H1 (cell line): Measurements from ENCODE around the gene APMAP. TPM values are rescaled to one million over a fixed set of nuclear protein-coding genes. Genes with fewer than 3 reads are reported as not detected.

Source experiments
- CTCF ChIA-PET: fragments of 300-600 bp; sonication (Branson Sonifier 250); formaldehyde crosslinking; loops from one replicate; lab custom pipeline; 2021; ENCODE audit not compliant: partially characterized antibody; lab: Charles Lee
- POLR2A ChIA-PET: fragments of 300-600 bp; sonication (Branson Sonifier 250); formaldehyde crosslinking; loops from one replicate; lab custom pipeline; 2021; ENCODE audit warnings: inconsistent platforms; ENCODE audit not compliant: partially characterized antibody; lab: Charles Lee
- DNase-seq, 2 experiments: peaks; one replicate each; pipeline versions ENCODE4 v3.0.0 to v3.0.0-alpha.2; 2010 to 2022; ENCODE audit warnings: low spot score in 2 of 2, low read depth in 1 of 2, mixed read lengths in 1 of 2
- FAIRE-seq: peaks from 2 replicates; lab custom pipeline; 2011; peaks lifted over from hg19 to GRCh38; lab: Jason Lieb, UNC
- H2AFZ ChIP-seq: 2 replicates; pipeline ENCODE4 v1.8.1; 2012; ENCODE audit warnings: low read length, inconsistent platforms
- H2AK5ac ChIP-seq: 2 replicates; pipeline ENCODE4 v1.6.1; 2013; ENCODE audit warnings: low read depth, low read length
- H2BK120ac ChIP-seq: replicated peaks from 2 replicates; pipeline ENCODE3; 2013; ENCODE audit warnings: low read depth, low read length, inconsistent platforms
- H2BK12ac ChIP-seq: 2 replicates; pipeline ENCODE4 v1.6.1; 2013; ENCODE audit warnings: low read depth, low read length
- H2BK15ac ChIP-seq: 2 replicates; pipeline ENCODE4 v1.6.1; 2013; ENCODE audit warnings: low read length
- H2BK20ac ChIP-seq: 2 replicates; pipeline ENCODE4 v1.6.1; 2013; ENCODE audit warnings: low read length
- H2BK5ac ChIP-seq: 2 replicates; pipeline ENCODE4 v1.6.1; 2013; ENCODE audit warnings: low read depth, low read length
- H3K14ac ChIP-seq: 2 replicates; pipeline ENCODE4 v1.6.1; 2013; ENCODE audit warnings: inconsistent platforms; ENCODE audit not compliant: insufficient read length
- H3K18ac ChIP-seq: 2 replicates; pipeline ENCODE4 v1.6.1; 2013; ENCODE audit warnings: low read length; ENCODE audit errors: extremely low read depth
- H3K23ac ChIP-seq: 2 replicates; pipeline ENCODE4 v1.6.1; 2013; ENCODE audit warnings: inconsistent platforms; ENCODE audit not compliant: insufficient read length
- H3K23me2 ChIP-seq: 2 replicates; pipeline ENCODE4 v1.6.1; 2013; ENCODE audit warnings: low read depth, low read length
- H3K27ac ChIP-seq: 2 replicates; pipeline ENCODE4 v1.6.1; 2011; ENCODE audit warnings: low read depth, low read length, inconsistent platforms
- H3K27me3 ChIP-seq, 4 experiments: replicated peaks in 1 of 4; 1 replicate in 1 of 4; 2 replicates in 3 of 4; pipeline versions ENCODE4 v1.6.1 to v1.8.1; 2011 to 2013; ENCODE audit warnings: low read length in 3 of 4, mild to moderate bottlenecking in 3 of 4, inconsistent platforms in 2 of 4, mixed read lengths in 2 of 4, moderate library complexity in 1 of 4; ENCODE audit not compliant: control insufficient read depth in 3 of 4, insufficient read depth in 3 of 4; ENCODE audit errors: extremely low read depth in 1 of 4
- H3K36me3 ChIP-seq, 4 experiments: 2 replicates each; pipeline versions ENCODE4 v1.6.1 to v1.8.1; 2011 to 2013; ENCODE audit warnings: mild to moderate bottlenecking in 4 of 4, low read length in 3 of 4, moderate library complexity in 2 of 4, control low read depth in 1 of 4, inconsistent platforms in 1 of 4; ENCODE audit not compliant: insufficient read depth in 4 of 4, control insufficient read depth in 2 of 4
- H3K4ac ChIP-seq: replicated peaks from 2 replicates; pipeline ENCODE3; 2013; ENCODE audit warnings: low read length, low read depth, mixed read lengths, inconsistent platforms; ENCODE audit not compliant: insufficient read length
- H3K4me1 ChIP-seq, 4 experiments: replicated peaks in 1 of 4; 1 replicate in 1 of 4; 2 replicates in 3 of 4; pipeline versions ENCODE4 v1.6.1 to v1.8.1; 2011 to 2013; ENCODE audit warnings: low read length in 3 of 4, inconsistent platforms in 2 of 4, mixed read lengths in 1 of 4; ENCODE audit not compliant: insufficient read depth in 4 of 4, control insufficient read depth in 3 of 4
- H3K4me2 ChIP-seq, 2 experiments: 2 replicates each; pipeline versions ENCODE4 v1.6.1 to v1.8.1; 2011 to 2013; ENCODE audit warnings: low read depth in 2 of 2, low read length in 2 of 2, control low read depth in 1 of 2, inconsistent platforms in 1 of 2, mild to moderate bottlenecking in 1 of 2; ENCODE audit not compliant: insufficient read depth in 1 of 2
- H3K4me3 ChIP-seq, 4 experiments: fragments of 200-600, 300-600 bp in 1 of 4; sonication (generic), shearing (Covaris generic), sonication (Bioruptor Twin) in 1 of 4; 2 replicates each; pipeline versions ENCODE4 v1.5.1 to v1.8.1; 2011 to 2016; ENCODE audit warnings: low read length in 4 of 4, low read depth in 3 of 4, control low read depth in 2 of 4, inconsistent platforms in 2 of 4, mild to moderate bottlenecking in 2 of 4, mixed read lengths in 1 of 4, moderate library complexity in 1 of 4; ENCODE audit not compliant: insufficient read depth in 2 of 4; ENCODE audit errors: extremely low read depth in 1 of 4
- H3K56ac ChIP-seq: replicated peaks from 2 replicates; pipeline ENCODE3; 2013; ENCODE audit warnings: low read depth, mild to moderate bottlenecking, mixed read lengths, low read length, inconsistent platforms; ENCODE audit not compliant: insufficient read length
- H3K79me1 ChIP-seq: 2 replicates; pipeline ENCODE4 v1.6.1; 2013; ENCODE audit warnings: low read depth, low read length, control low read depth
- H3K79me2 ChIP-seq, 2 experiments: 2 replicates each; pipeline versions ENCODE4 v1.6.1 to v1.8.1; 2012 to 2013; ENCODE audit warnings: low read length in 2 of 2, mild to moderate bottlenecking in 2 of 2, inconsistent platforms in 1 of 2; ENCODE audit not compliant: insufficient read depth in 2 of 2, control insufficient read depth in 1 of 2
- H3K9ac ChIP-seq, 4 experiments: replicated peaks in 1 of 4; 1 replicate in 1 of 4; 2 replicates in 3 of 4; pipeline versions ENCODE4 v1.6.1 to v1.8.1; 2011 to 2013; ENCODE audit warnings: low read depth in 3 of 4, low read length in 3 of 4, control low read depth in 2 of 4, mild to moderate bottlenecking in 2 of 4, moderate library complexity in 2 of 4, inconsistent platforms in 1 of 4; ENCODE audit errors: extremely low read depth in 1 of 4
- H3K9me3 ChIP-seq, 2 experiments: 2 replicates each; pipeline versions ENCODE4 v1.6.1 to v1.8.1; 2012 to 2013; ENCODE audit warnings: mild to moderate bottlenecking in 2 of 2, moderate library complexity in 2 of 2, control low read depth in 1 of 2, inconsistent platforms in 1 of 2, low read depth in 1 of 2, low read length in 1 of 2, mixed read lengths in 1 of 2; ENCODE audit not compliant: insufficient read depth in 2 of 2
- H4K20me1 ChIP-seq, 2 experiments: replicated peaks in 1 of 2; 2 replicates each; pipeline versions ENCODE3 to v1.8.1; 2011 to 2013; ENCODE audit warnings: inconsistent platforms in 2 of 2, low read length in 2 of 2, mild to moderate bottlenecking in 1 of 2; ENCODE audit not compliant: insufficient read depth in 2 of 2, control insufficient read depth in 1 of 2
- H4K5ac ChIP-seq: 2 replicates; pipeline ENCODE4 v1.6.1; 2013; ENCODE audit warnings: low read length, low read depth, mixed read lengths, inconsistent platforms; ENCODE audit not compliant: insufficient read length
- H4K8ac ChIP-seq: 2 replicates; pipeline ENCODE4 v1.8.0; 2013; ENCODE audit warnings: mild to moderate bottlenecking, moderate library complexity, low read length, inconsistent platforms; ENCODE audit not compliant: insufficient read depth; ENCODE audit errors: extremely low read depth
- H4K91ac ChIP-seq: replicated peaks from 2 replicates; pipeline ENCODE3; 2013; ENCODE audit warnings: low read length, mixed read lengths, inconsistent platforms; ENCODE audit not compliant: insufficient read length
- BRCA1 ChIP-seq: IDR thresholded peaks from 2 replicates; pipeline ENCODE4 v1.6.1; 2012; ENCODE audit warnings: low read depth, low read length, improper control_type of control experiment
- CBX8 ChIP-seq: fragments of 300-800, 300-1000 bp; sonication (generic); IDR thresholded peaks from 2 replicates; pipeline ENCODE4 v1.7.1; 2016; ENCODE audit warnings: low read depth, low read length, borderline replicate concordance
- CREB1 ChIP-seq: IDR thresholded peaks from 2 replicates; pipeline ENCODE4 v1.6.1; 2012; ENCODE audit warnings: inconsistent platforms
- NRF1 ChIP-seq: IDR thresholded peaks from 2 replicates; pipeline ENCODE4 v1.6.1; 2011; ENCODE audit warnings: mild to moderate bottlenecking, low read depth, low read length, improper control_type of control experiment
- SIN3A ChIP-seq, 2 experiments: IDR thresholded peaks in 1 of 2; conservative IDR thresholded peaks in 1 of 2; 2 replicates each; pipeline ENCODE4 v1.6.1; 2011 to 2012; ENCODE audit warnings: low read length in 2 of 2, improper control_type of control experiment in 1 of 2, low read depth in 1 of 2, mild to moderate bottlenecking in 1 of 2
- SIRT6 ChIP-seq: IDR thresholded peaks from one replicate; pipeline ENCODE4 v1.7.1; 2012; ENCODE audit warnings: low read length, inconsistent platforms
- SIX5 ChIP-seq: IDR thresholded peaks from 2 replicates; pipeline ENCODE4 v1.6.1; 2011; ENCODE audit warnings: mild to moderate bottlenecking, low read depth, low read length
- TAF7 ChIP-seq: optimal IDR thresholded peaks from 2 replicates; pipeline ENCODE3; 2011; ENCODE audit warnings: low read depth, mild to moderate bottlenecking, inconsistent platforms, low read length, moderate library complexity, borderline replicate concordance
- TBP ChIP-seq: IDR thresholded peaks from 2 replicates; pipeline ENCODE4 v1.6.1; 2011; ENCODE audit warnings: low read depth, low read length, improper control_type of control experiment
- TCF12 ChIP-seq: IDR thresholded peaks from 2 replicates; pipeline ENCODE4 v1.6.1; 2011; ENCODE audit warnings: low read depth, mild to moderate bottlenecking, low read length
- TEAD4 ChIP-seq: IDR thresholded peaks from 2 replicates; pipeline ENCODE4 v1.6.1; 2012; ENCODE audit warnings: low read depth, low read length, inconsistent platforms, mixed read lengths
- WGBS, 2 experiments: shearing (Covaris generic) in 1 of 2; methylation state at CpG; one replicate each; pipeline versions ENCODE4 v1.1.6 to v1.1.7; 2013 to 2015; ENCODE audit warnings: low lambda C conversion rate in 2 of 2, mixed read lengths in 2 of 2, inconsistent platforms in 1 of 2, low coverage in 1 of 2, missing lambda C conversion rate in 1 of 2; ENCODE audit not compliant: insufficient replicate concordance in 2 of 2, insufficient coverage in 1 of 2, insufficient read length in 1 of 2; ENCODE audit errors: extremely low coverage in 1 of 2, missing lambda C conversion rate in 1 of 2; 5-methylcytosine and 5-hydroxymethylcytosine counted together
- polyA plus RNA-seq, 7 experiments: library from polyadenylated mRNA; depleted of rRNA in 3 of 7; stranded (reverse) in 5 of 7; unstranded in 2 of 7; fragments of >200 nt in 5 of 7; fragments of 200-250 nt in 2 of 7; gene quantifications; 1 replicate in 5 of 7; 2 replicates in 1 of 7; 4 replicates in 1 of 7; pipeline versions ENCODE4 v1.2.1 to v1.2.3, GENCODE V29; 2011 to 2013; ENCODE audit warnings: missing spikeins in 2 of 7, mixed read lengths in 2 of 7
- total RNA-seq: library from RNA; stranded (reverse); fragmentation: NEBNext Ultra II Directional; extraction: Animal tissue kit (Norgen Biotek cat#: 25700); gene quantifications from 2 replicates; pipeline ENCODE4 v1.2.1, GENCODE V29; 2021
- TF ChIP-seq, protein P1 (sequence below), 3 experiments: IDR thresholded peaks; 1 replicate in 2 of 3; 2 replicates in 1 of 3; pipeline versions ENCODE4 v1.5.1 to v1.6.1; 2011; ENCODE audit warnings: low read length in 3 of 3, mild to moderate bottlenecking in 3 of 3, inconsistent platforms in 2 of 3, low read depth in 1 of 3, moderate library complexity in 1 of 3; ENCODE audit not compliant: insufficient read depth in 1 of 3; ENCODE audit errors: control extremely low read depth in 1 of 3

Gene APMAP
- total and polyA plus RNA-seq, 2 of the 8 experiments (the other 6 are each of a cell fraction or from before 2014, with no cell fraction given): 31.3 to 66.0 TPM

DNA sequence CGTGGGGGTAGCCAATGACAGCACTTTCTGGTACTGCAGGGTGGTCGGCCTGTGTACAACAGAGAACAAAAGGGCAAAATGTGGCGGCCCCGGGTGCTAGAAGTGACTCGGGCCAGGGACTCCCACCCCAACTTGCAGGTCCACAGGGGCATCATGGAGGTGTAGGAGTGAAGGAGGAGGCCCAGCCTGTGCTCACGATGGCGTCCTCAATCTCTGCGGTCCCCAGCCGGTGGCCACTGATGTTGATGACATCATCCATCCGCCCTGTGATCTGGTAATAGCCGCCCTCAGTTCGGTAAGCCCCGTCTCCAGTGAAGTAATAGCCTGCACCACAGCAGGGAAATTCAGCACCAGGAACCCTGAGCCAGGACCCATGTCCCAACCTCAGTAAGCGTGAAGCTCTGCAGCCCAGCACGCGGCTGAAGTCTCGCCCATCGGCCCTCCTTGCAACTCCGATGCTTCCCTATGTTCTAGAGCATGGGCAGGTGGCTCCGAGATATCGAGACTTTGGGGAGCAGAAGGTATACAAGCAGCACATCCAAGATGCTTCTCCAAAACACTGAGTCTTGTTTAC lies 20.2 kb upstream of the APMAP start:
- Histone ChIP-seq H3K4me2 (no peak overlapping the region), H2BK15ac (0 out of 2 replicates have a peak overlapping the region, but pooled peaks have one; percentile 46), H3K27me3 (no peaks in the 10 kb centered on the region), H2BK20ac (no peak overlapping the region), H4K5ac (no peak overlapping the region), H2AK5ac (no peak overlapping the region), H3K14ac (no peak overlapping the region), H3K36me3 (no peaks in the 10 kb centered on the region), H3K23ac (no peak overlapping the region), H3K4ac (no peak overlapping the region), H3K9me3 (no peaks in the 10 kb centered on the region), H4K8ac (peak overlapping the region; percentile 65; the same call in 1 of the 2 replicates), H4K91ac (no peak overlapping the region), H3K79me2 (no peaks in the 10 kb centered on the region), H3K9ac (no peak overlapping the region), H2AFZ (no peak overlapping the region), H2BK120ac (no peak overlapping the region), H3K18ac (no peak overlapping the region), H3K4me1 (peaks cover 0 to 5% (median 4%) of the 10 kb centered on the region in 4 experiments; a peak in 4 of 7 replicates), H3K56ac (no peak overlapping the region), H3K4me3 (no peak overlapping the region), H3K27ac (no peak overlapping the region), H3K23me2 (no peaks in the 10 kb centered on the region; the same call in 1 of the 2 replicates), H2BK12ac (no peak overlapping the region), H3K79me1 (no peaks in the 10 kb centered on the region), H2BK5ac (no peak overlapping the region), H4K20me1 (no peaks in the 10 kb centered on the region)
- CTCF ChIA-PET: interaction anchor here (0.6 to 0.9 kb wide), 3 partner anchors 17 to 166 kb away, joined by 3 to 4 read pairs (median 3); no protein-coding TSS in a partner anchor
- POLR2A ChIA-PET: no interaction called here
- DNase-seq (no peak), FAIRE-seq (no peak)
- 95% methylated on average over 21 of the region's 21 CpGs; no CpG with 5 or more reads in 1 of the 2 experiments for WGBS, 2 experiments
- no peak for TF ChIP-seq SIRT6
- no peak for TF ChIP-seq TCF12
- TF ChIP-seq NRF1: no peak
- no peak for TF ChIP-seq TBP
- no peak for TF ChIP-seq SIN3A (conservative IDR thresholded peaks at IDR 0.05 in 1 of 2, IDR thresholded peaks at IDR 0.05 in 1 of 2; ENCODE audit: low read depth in 1 of 2, low read length in 2 of 2)
- TF ChIP-seq TEAD4: no peak
- TF ChIP-seq TAF7: no peak
- TF ChIP-seq SIX5: no peak
- TF ChIP-seq CBX8: no peak
- TF ChIP-seq BRCA1: no peak
- TF ChIP-seq, protein P1, sequence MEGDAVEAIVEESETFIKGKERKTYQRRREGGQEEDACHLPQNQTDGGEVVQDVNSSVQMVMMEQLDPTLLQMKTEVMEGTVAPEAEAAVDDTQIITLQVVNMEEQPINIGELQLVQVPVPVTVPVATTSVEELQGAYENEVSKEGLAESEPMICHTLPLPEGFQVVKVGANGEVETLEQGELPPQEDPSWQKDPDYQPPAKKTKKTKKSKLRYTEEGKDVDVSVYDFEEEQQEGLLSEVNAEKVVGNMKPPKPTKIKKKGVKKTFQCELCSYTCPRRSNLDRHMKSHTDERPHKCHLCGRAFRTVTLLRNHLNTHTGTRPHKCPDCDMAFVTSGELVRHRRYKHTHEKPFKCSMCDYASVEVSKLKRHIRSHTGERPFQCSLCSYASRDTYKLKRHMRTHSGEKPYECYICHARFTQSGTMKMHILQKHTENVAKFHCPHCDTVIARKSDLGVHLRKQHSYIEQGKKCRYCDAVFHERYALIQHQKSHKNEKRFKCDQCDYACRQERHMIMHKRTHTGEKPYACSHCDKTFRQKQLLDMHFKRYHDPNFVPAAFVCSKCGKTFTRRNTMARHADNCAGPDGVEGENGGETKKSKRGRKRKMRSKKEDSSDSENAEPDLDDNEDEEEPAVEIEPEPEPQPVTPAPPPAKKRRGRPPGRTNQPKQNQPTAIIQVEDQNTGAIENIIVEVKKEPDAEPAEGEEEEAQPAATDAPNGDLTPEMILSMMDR (IDR thresholded peaks at IDR 0.05; ENCODE audit: control extremely low read depth in 1 of 3, insufficient read depth in 1 of 3, low read depth in 1 of 3, low read length in 3 of 3): no peak
- TF ChIP-seq CREB1: no peak
